Measurements from ENCODE around the gene ATP9B.

Gene ATP9B

GRCh38 chr18:79333046-79333445, 263.9 kb downstream of the ATP9B start:
- no peak for TF ChIP-seq CTCF (conservative IDR thresholded peaks at IDR 0.05; ENCODE audit: control insufficient read depth, insufficient read depth, low read depth, low read length)
- H3K4me3 ChIP-seq (ENCODE audit: control insufficient read depth, low read depth, low read length) = no peak overlapping the region
- no peak for DNase-seq (ENCODE audit: low read depth)

DNA sequence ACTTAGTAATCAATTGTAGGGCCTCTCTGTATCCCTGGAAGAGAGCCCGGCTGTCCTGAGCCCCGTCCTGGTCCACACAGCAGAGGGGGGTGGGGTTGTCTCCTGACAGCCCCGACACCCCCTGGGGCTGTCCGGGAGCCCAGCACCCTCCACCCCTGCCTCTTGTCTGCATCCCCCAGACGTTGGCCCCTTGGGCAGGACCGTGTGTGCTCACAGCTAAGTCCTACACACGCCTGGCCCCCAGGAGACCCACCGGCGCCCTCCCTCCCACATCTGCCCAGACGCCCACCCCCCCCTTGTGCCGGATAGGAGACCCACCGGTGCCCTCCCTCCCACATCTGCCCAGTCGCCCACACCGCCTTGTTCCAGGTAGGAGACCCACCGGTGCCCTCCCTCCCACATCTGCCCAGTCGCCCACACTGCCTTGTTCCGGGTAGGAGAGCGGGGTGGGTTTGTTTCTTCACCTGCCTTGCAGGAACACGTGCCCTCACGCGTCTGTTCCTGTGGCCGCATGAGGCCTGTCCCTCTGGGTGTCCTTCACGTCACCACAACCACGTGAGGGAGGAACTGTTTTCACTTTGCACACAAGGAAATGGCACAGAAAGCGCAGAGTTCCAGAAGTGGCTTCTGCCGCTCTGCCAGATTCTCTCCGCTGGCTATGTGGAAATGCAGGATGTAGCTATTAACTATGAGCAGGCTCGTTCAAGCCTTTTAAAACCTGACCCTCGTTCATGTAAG, 265.5 kb downstream of the ATP9B start:
- TF ChIP-seq CTCF (conservative IDR thresholded peaks at IDR 0.05; ENCODE audit: control insufficient read depth, insufficient read depth, low read depth, low read length) = no peak
- H3K4me3 ChIP-seq (ENCODE audit: control insufficient read depth, low read depth, low read length) = no peak overlapping the region
- no peak for DNase-seq (ENCODE audit: low read depth)

- TF ChIP-seq CTCF (conservative IDR thresholded peaks at IDR 0.05; ENCODE audit: control insufficient read depth, insufficient read depth, low read depth, low read length) = no peak
- no peak overlapping the region for H3K4me3 ChIP-seq (ENCODE audit: control insufficient read depth, low read depth, low read length)
- DNase-seq (ENCODE audit: low read depth) = no peak
These were observed 266.7 kb downstream of the ATP9B start for GRCh38 chr18:79335833-79336360.

- no peak for TF ChIP-seq CTCF (conservative IDR thresholded peaks at IDR 0.05; ENCODE audit: control insufficient read depth, insufficient read depth, low read depth, low read length)
- DNase-seq (ENCODE audit: low read depth) = no peak
- no peak overlapping the region for H3K4me3 ChIP-seq (ENCODE audit: control insufficient read depth, low read depth, low read length)
These were observed 267.5 kb downstream of the ATP9B start for GRCh38 chr18:79336556-79337142.

DNA sequence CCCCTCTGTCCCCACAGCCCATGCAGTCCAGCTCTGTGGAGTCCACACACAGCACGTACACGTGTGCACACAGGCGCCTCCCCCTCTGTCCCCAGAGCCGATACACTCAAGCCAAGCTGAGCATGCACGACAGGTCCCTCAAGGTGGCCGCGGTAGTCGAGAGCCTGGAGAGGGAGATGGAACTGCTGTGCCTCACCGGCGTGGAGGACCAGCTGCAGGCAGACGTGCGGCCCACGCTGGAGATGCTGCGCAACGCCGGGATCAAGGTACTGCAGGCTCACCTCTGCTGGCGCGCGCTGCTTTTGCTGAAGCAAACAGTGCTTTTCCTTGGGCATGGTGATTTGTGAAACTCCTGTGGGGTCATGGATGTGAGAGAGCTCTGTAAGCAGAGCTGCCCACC, 268.0 kb downstream of the ATP9B start:
- no peak for DNase-seq (ENCODE audit: low read depth)
- no peak for TF ChIP-seq CTCF (conservative IDR thresholded peaks at IDR 0.05; ENCODE audit: control insufficient read depth, insufficient read depth, low read depth, low read length)

GRCh38 chr18:79337620-79338019, 268.4 kb downstream of the ATP9B start:
- DNase-seq (ENCODE audit: low read depth) = no peak
- no peak overlapping the region for H3K4me3 ChIP-seq (ENCODE audit: control insufficient read depth, low read depth, low read length)
- TF ChIP-seq CTCF (conservative IDR thresholded peaks at IDR 0.05; ENCODE audit: control insufficient read depth, insufficient read depth, low read depth, low read length) = no peak

More for the DNA sequence above, 268.0 kb downstream of the ATP9B start:
- no peak overlapping the region for H3K4me3 ChIP-seq (ENCODE audit: control insufficient read depth, low read depth, low read length)
